Measurements from ENCODE around the gene LKAAEAR1.

LKAAEAR1 gene

GRCh38 chr20:64065062-64065973 is 18.9 kb downstream of the LKAAEAR1 start:
- DNase-seq (ENCODE audit: low read depth): no peak
- no peak overlapping the region for H3K4me3 ChIP-seq (ENCODE audit: control insufficient read depth, low read depth, low read length)
- TF ChIP-seq CTCF (IDR thresholded peaks at IDR 0.05; ENCODE audit: control insufficient read depth, insufficient read depth, low read depth, low read length, missing control alignments): no peak

- TF ChIP-seq CTCF (IDR thresholded peaks at IDR 0.05; ENCODE audit: control insufficient read depth, insufficient read depth, low read depth, low read length, missing control alignments): no peak
- peak overlapping the region; percentile 68 for H3K4me3 ChIP-seq (ENCODE audit: control insufficient read depth, low read depth, low read length)
Measured at GRCh38 chr20:64064145-64064698, 20.0 kb downstream of the LKAAEAR1 start.

DNA sequence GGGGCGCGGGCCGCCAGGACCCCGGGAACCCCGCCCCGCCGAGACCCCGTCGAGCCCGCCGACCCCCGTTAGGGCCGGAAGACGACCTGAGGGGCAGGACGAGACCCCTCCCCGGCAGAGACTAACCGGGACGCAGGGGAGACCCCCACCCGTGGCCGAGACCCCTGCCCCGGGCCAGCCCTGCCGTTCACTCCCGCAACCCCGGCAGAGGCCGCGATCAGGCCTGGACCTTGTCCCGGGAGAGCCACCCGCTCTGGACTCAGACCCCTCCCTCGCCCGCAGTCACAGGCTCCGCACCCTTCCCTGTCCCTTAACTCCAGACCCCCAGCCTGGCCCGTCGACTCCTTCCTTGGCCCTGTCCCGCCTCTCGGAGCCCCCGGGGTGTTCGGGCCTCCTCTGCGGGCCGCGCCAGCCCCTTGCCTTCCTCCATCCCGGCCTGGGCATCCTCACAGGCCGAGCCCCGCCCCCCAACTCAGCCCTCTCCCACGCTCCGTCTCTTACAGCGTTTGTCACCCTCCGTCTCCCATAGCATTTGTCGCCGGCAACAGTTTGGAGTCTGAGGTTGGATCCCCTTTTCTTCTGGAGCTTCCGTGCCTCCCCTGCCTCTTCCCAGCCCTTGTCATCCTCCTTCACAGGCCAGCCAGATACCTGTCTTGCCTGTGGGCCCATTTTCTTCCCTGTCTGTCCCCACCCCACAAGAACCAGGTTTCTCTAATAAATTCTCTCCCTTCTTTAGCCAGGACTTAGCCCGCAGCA is 20.6 kb downstream of the LKAAEAR1 start:
- H3K4me3 ChIP-seq (ENCODE audit: control insufficient read depth, low read depth, low read length): peak overlapping the region; percentile 68
- no peak for TF ChIP-seq CTCF (IDR thresholded peaks at IDR 0.05; ENCODE audit: control insufficient read depth, insufficient read depth, low read depth, low read length, missing control alignments)
- DNase-seq (ENCODE audit: low read depth): no peak

More at GRCh38 chr20:64064145-64064698, 20.0 kb downstream of the LKAAEAR1 start:
- no peak for DNase-seq (ENCODE audit: low read depth)

- DNase-seq (ENCODE audit: low read depth): peak; percentile 73
- TF ChIP-seq CTCF (IDR thresholded peaks at IDR 0.05; ENCODE audit: control insufficient read depth, insufficient read depth, low read depth, low read length, missing control alignments): no peak
- H3K4me3 ChIP-seq (ENCODE audit: control insufficient read depth, low read depth, low read length): peak within 1 kb of the TSS; percentile 68
Measured at GRCh38 chr20:64062596-64063388, 21.4 kb downstream of the LKAAEAR1 start, which contains the start of gene TCEA2. Gene TCEA2 (plus strand): TSS chr20:64063198. CDS start chr20:64063313, 115 bp downstream.

DNA sequence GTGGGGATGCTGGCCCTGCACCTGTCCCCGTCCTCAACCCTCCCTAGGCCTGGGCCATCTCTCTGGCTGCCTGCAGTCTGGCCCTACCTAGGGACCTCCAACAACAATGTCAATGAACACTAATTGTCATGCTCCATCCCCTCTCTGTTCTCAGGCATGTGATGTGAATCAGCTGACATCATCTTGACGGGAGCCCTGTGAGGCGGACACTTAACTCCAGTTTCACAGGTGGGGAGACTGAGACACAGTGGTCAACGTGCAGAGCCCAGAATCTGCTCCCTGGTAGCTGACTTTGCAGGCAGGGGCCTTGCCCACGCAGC is 22.0 kb downstream of the LKAAEAR1 start:
- no peak for TF ChIP-seq CTCF (IDR thresholded peaks at IDR 0.05; ENCODE audit: control insufficient read depth, insufficient read depth, low read depth, low read length, missing control alignments)
- H3K4me3 ChIP-seq (ENCODE audit: control insufficient read depth, low read depth, low read length): peak overlapping the region; percentile 51
- no peak for DNase-seq (ENCODE audit: low read depth)

DNA sequence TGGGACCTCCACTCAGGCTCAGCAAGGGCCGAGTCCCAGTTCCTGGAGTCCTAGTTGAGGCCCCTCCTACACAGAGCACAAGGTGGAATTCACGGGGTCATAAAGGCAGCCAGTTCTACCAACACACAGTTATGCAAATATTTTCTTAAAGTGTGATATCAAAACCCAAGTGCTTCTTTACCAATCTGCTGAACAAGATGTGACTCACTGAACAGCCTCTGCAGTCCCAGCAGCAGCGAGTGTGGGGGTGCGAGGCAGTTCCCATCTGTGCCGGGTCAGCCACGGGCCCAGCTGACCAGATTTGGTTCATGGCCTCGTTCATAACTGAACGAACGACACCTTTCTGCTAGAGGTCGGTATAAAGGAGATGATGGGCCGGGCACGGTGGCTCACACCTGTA is 25.7 kb downstream of the LKAAEAR1 start:
- no peak for TF ChIP-seq CTCF (IDR thresholded peaks at IDR 0.05; ENCODE audit: control insufficient read depth, insufficient read depth, low read depth, low read length, missing control alignments)
- H3K4me3 ChIP-seq (ENCODE audit: control insufficient read depth, low read depth, low read length): no peak overlapping the region
- no peak for DNase-seq (ENCODE audit: low read depth)
